Anterior cingulate cortex (tissue), 58 donors: ENCODE measurements around the gene SFMBT2.

Source experiments
- DNase-seq, 58 donors: peaks; one replicate each; lab custom pipeline; 2025; lab: John Stamatoyannopoulos, UW

Gene SFMBT2

DNA sequence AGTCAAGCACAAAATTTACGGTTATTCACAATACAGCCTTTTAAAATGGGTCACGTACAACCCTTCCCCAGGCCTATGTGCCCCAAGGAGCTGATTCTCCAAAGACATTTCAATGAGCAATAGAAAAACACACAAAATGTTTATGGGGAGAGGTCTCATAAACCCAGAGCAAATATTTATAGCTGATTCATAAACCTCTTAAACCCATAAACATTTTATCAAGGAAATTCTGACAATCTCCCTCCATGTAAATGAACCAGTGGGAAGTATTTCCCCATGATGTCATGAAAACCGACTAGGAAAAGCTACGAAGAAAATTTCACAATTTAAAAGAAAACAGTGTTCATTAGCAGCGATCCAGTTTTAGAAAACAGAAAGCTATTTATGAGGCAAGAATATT lies 36.0 kb downstream of the SFMBT2 start:
- no peak for DNase-seq

DNA sequence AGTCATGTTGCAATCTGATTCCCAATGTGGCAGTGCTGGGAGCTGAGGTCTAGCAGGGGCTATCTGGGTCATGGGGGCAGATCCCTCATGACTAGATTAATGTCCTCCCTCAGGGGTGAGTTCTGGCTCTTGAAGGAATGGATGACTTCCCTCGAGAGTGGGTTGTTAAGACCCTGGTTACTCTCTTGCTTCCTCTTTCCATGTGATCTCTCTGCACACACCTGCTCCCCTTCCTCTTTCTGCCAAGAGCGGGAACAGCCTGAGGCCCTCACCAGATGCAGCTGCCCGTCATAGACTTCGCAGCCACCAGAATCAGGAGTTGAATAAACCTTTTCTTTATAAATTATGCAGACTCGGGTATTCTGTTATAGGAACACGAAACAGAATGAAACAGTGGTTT lies 37.8 kb downstream of the SFMBT2 start:
- DNase-seq = no peak

DNA sequence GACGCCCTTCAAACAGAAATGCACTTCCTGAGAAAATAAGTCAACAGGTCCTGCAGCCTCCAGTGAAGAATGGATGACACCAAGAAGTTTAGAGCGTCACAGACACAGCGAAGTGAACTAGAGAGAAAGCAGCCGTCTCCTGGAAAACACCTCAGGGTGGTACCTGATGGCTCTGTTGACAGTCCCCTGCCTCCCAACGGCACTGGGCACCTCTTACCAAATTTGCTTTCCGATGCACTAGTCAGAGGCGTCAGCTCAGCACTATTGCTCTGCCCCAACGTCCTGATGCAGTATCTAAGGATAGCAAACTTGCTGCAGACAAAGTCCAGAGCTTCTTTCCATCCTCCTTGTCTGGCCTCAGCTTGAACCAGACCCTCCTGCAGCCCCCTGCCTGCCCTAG lies 38.3 kb downstream of the SFMBT2 start:
- no peak for DNase-seq

DNA sequence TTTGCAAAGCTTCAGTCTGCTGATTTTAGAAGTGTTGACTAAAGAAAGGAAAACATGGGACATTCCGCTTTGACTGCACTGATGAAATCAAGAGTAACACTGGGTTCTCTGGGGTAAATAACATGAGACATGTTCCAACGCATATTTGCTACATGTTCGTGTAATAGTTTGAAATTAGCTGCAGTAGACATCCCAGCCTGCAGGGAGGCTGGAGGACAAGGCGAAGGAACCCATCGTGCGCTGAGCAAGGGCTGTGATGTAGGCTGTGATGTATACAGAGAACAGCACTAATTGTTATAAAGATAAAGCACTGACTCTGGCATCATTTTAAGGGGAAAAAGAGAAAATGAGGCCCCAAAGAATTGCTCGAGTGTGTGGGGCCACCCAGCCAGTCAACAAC lies 40.3 kb downstream of the SFMBT2 start:
- DNase-seq = no peak

DNA sequence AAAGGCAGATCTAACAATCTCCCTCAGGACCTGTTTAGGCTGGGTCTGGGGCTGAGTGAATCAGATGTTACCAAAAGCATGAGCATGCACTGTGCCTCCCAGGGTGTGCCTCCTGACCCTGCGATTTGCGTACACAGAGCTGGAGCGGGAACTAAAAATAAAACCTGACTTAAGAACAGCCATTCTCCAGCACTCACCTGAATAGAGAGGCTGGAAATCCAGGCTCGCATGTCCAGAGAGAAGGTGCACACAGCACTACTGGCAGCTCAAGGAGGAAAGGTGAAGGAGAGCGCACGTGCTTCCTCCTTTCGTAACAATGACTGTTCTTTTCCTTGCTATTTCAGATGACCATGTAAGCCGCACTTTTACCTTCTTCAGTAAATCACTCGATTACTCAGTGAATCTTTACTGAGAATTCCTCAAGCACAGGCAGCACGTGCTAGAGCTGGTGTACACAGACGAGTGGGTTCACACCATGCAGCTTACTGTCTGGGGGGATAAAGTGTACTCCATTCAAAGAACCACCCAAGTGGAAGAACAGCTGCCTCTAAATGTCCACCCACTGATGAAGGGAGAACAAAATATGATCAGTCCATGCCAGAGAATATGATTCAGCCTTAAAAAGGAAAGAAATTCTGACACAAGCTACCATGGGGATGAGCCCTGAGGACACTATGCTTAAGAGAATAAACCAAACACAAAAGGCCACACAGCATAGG lies 45.6 kb downstream of the SFMBT2 start:
- DNase-seq = peak in 2 of 58 donors; percentile 1 to 7

DNA sequence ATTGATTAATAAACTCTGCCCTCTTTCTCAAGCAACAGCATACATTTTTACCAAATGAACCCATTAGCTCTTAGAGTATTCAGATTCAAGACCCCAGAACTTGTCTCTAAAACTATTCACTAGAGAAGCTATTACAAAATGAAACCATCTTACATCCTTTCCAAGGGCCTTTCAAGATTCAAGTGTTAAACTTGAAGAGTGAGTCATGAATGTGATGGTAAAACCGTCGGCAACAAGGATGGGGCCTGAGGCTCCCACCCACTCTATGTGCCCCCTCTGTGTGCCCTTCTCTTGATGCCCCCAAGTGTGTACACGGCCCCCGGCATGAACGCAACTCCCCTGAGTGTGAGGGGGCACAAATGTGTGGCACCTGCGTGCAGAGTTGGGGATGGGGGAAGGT lies 46.4 kb downstream of the SFMBT2 start:
- no peak for DNase-seq

DNA sequence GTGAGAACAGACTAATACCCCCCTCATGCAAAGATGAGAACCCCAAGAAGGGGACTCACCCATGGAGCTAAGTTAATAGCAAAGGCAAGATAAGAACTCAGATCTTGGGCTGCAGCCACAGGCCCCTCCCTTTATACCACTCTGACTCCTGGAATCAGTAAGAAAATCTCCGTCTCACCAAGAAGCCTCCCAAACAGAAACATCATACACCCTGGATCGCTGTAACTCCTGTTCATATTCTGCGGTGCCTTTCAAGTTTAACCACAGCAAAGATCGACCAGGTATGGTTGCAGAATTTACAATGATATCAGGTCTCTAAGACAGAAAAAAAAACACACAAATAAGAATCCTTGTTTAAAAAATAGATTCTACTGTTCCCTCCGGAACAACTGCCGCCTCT lies 47.1 kb downstream of the SFMBT2 start:
- no peak for DNase-seq

DNA sequence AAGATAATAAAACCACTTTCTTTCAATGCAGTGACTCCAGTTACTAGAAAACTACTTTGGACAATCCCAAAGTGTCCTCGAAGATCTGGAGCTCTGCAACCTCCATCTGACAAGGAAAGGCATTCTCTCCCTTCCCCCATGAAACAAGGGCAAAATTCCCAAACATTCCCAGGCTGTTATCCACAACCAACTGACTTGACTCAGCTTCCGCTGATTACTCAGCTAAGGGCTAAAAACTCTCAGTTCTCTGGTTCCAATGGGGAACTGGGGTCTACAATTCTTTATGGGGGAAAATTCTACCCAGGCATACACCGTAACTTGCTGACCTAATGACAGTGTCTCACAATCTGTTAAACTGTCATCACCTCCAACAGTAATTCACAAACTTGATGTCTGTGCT lies 48.4 kb downstream of the SFMBT2 start:
- no peak for DNase-seq

DNA sequence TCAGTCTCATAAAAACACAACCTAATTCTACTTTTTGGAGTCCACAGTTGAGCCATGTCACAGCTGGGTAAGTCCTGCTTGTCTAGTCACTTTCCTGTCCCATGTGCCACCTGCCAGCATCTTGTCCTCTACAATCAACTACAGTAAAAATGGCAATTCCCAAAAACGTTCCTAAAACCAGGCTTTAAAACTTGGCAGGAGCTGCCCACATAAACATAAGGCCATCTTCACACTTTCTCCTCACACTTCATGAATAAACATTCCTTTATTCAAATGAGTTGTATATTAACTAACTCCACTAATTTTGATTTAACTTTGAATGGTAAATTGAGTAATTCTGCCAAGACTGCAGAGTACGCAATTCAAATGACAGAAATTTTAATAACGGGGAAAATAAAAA lies 49.5 kb downstream of the SFMBT2 start:
- DNase-seq = no peak

DNA sequence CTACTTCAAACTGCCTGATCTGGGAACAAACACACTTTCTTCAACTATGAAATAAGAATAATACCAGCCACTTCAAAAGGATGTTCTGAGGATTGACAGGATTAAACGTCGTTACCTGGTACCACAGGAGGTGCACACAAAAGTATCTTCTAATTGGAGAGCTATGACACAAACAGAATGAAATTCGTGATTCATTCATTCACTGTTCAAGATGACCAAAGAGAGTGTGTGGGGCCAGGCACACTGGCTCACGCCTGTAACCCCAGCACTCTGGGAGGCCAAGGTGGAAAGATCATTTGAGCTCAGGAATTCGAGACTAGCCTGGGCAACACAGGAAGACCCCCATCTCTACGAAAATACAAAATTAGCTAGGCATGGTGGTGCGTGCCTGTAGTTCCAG lies 50.9 kb downstream of the SFMBT2 start:
- DNase-seq = no peak

DNA sequence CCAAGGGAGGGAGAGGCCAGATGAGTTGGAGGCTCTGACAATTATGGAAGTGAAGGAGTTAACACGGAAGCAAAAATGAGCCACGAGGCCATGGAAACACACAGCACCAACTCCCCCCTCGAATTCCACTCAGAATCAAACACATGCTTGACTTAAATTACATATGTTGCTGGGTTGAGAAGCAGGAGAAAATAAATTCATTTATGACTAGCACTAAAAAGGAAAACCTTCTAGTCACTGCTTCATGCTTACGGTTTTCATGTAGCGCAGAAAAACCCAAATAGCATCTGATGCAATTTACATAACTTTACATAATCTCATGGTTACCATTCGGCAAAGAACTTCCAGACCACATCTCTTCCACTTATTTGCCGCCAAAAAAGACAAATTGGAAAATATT lies 51.5 kb downstream of the SFMBT2 start:
- no peak for DNase-seq

DNA sequence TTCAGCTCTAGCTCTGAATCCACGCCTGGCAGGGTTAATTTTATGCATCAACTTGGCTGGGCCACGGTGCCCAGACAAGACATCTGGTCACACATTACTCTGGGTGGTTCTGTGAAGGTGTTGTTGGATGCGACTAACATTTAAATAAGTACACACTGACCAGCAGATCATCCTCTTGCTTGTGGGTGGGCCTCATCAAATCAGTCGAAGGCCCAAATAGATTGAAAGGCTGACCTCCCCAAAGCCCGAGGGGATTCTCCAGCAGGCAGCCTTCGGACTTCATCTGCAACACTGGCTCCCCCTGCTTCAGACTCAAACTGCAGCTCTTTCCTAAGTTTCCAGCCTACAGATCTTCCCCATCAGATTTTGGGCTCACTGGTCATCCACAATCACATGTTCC lies 53.6 kb downstream of the SFMBT2 start:
- DNase-seq = no peak

DNA sequence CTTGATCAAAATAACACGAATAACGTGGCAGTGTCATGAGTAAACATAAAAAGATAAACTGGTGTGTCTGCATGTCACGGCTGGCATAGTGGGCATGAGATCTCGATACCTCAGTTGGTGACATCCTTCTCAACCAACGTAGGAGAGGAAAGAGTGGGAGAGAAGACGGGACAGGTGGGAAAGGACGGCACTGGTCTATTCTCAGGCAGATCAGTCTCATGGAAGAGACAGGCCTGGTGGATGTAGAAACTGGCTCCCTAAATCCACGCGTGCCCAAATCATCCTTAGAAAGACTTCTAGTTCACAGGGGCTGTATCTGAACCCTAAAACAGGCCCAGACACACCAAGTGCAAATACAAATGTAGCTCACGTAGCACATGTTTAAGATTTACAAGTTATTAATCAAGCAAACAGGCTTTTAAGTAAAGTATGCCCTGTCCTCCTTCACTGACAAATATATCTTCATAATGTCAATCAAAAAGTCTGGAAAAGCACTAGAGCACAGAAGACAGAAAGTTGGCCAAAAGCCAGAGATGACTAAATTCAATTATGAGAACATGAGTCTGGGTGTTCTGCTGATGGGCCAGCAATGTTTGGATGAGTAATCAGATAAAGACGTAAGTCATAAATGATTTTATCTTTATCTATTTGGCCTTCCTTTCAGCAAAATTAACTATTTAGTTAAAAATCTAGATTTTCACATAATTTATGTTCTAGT lies 56.3 kb downstream of the SFMBT2 start:
- no peak for DNase-seq

DNA sequence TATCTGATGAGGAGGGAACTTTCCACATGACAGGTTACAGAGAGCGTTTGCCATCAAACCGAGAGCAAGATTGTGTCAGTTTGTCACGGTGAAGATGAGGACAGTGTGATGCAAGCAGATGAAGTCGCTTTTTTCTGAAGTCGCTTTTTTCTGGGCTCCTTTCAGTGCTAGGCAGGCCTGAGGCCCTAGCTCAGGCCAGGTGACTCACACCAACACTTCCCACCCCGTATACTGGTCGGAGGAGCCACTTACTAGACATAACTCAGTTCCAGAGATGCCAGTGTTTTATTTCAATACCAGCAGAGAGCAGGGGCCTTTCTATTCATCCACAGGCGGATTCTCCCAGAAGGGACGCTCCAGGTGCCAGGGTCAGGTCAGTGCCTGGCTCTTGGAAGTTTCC lies 58.9 kb downstream of the SFMBT2 start:
- DNase-seq = no peak

DNA sequence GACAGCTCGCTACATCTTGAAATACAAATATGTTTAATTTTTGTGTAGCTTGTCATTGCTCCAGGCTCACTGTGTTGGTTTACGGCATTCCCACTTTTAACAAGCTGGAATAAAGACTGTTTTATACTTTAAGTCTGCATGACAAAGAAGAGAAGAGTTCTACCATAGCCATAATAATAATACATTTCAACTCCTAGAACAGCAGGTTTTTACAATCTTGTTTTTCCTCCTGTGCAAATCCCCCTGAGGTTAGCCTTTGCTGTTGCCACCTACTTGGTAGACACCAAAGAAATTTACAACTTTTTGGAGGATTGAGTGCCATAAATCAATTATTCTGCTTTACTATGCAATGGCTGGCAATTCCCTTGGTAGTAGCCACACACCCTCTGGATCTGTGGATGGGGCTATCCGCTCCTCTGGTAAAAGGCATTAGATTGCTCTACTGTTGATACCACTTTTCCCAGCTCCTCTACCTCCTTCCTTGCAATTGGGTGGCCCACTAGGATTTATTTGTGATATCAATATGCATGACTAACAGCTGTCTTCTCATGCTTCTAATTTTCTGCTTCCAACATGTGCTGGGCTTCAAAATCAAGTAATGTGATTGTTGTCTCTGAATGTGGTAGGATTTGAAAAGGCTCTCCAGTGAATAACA lies 60.2 kb downstream of the SFMBT2 start:
- DNase-seq = no peak

DNA sequence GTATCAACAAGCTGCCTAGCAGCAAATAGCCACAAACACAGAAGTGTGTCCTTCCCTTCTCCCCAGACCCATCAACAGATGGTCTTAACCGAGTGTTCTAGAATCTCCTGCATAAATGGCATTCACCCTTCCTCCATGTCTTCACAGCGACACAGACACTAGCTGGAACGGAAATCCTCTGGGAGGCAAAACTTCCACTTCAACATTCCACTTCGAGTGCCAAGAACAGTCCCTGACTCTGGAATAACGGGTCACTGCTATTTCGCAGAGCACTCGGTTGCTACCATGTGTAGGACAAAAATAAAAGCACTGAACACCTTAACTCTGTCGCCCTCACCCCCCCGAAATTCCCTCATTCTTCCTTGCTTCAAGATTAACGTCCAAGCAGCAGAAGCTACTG lies 65.1 kb downstream of the SFMBT2 start:
- DNase-seq = no peak

DNA sequence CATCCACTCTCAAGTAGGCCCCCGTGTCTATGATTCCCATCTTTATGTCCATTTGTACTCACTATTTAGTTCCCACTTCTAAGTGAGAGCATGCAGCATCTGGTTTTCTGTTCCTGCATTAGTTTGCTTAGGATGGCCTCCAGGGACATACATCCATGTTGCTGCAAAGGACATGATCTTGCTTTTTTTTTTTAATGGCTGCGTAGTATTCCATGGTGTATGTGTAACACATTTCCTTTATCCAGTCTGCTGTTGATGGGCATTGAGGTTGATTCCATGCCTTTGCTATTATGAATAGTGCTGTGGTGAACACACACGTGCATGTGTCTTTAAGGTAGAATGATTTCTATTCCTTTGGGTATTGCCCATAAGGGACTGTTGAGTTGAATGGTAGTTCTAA lies 67.8 kb downstream of the SFMBT2 start:
- DNase-seq = no peak

DNA sequence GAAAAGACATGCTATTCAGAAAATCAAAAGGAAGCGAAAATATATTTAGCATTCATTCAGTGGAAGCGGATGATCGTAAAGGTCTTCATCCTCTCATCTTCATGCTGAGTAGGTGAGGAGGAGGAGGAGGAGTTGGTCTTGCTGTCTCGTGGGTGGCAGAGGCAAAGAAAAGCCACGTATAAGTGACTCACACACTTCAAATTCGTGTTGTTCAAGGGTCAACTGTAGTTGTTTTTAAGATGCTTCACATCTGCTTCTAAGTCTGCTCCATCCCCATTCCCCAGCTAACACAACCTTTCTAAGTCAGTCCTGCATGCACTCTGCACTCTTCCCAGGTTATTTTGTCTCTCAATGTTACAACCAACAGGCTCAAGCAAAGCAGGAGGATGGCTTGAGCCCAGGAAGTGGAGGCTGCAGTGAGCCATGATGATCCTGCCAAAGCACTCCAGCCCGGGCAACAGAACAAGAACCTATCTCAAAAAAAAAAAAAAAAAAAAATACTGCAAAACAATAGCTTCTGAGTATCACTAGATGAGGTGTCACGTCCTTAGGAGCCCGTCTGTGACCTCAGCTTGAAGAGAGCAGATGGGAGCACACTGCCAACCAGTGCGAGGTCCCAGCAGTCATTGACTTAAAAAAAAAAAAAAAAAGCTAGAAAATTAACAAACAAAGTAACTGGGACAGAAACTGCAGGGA lies 70.5 kb downstream of the SFMBT2 start:
- DNase-seq = peak in 12 of 58 donors; percentile 5 to 25 (median 14)

DNA sequence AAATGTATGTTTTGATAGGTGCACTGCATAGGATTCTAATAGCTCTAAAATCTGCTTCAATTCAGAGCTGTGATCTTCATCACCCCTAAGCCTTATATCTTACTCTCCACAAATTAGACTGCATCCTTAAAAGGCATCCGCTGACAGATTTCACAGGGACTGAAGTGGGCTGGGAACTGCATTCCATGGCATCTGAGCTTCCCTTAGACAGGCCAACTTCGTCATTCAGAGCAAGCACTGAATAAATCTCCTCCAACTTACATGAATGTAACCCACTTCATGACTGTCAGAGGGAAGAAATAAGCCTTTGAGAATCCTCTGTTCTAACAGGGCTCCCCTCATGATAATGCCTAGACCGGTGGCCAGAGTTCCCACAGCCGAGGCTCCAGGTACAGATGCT lies 71.3 kb downstream of the SFMBT2 start:
- DNase-seq = no peak

DNA sequence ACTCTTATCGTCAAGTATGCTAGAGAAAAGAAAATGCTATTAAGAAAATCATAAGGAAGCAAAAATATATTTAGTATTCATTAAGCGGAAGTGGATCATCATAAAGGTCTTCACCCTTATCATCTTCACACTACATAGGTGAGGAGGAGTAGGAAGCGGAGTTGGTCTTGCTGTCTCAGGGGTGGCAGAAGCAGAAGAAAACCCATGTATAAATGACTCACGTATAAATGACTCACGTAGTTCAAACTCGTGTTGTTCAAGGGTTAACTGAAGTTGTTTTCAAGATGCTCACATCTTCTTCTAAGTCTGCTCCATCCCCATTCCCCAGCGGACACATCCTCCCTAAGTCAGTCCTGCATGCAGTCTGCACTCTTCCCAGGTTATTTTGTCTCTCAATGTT lies 72.4 kb downstream of the SFMBT2 start:
- no peak for DNase-seq
